ENCODE results near the gene PRM3.

The PRM3 gene

DNA sequence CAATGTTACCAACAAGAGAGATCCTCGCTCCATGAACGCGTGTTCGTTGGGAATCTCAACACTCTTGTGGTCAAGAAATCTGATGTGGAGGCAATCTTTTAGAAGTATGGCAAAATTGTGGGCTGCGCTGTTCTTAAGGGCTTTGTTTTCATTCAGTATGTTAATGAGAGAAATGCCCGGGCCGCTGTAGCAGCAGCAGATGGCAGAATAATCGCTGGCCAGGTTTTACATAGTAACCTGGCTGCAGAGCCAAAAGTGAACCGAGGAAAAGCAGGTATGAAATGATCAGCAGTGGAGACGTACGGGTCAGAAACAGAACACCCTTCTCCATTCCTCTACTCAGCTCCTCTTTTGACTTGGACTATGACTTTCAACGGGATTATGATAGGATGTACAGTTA, 30.8 kb downstream of the PRM3 start:
- no peak for DNase-seq

DNA sequence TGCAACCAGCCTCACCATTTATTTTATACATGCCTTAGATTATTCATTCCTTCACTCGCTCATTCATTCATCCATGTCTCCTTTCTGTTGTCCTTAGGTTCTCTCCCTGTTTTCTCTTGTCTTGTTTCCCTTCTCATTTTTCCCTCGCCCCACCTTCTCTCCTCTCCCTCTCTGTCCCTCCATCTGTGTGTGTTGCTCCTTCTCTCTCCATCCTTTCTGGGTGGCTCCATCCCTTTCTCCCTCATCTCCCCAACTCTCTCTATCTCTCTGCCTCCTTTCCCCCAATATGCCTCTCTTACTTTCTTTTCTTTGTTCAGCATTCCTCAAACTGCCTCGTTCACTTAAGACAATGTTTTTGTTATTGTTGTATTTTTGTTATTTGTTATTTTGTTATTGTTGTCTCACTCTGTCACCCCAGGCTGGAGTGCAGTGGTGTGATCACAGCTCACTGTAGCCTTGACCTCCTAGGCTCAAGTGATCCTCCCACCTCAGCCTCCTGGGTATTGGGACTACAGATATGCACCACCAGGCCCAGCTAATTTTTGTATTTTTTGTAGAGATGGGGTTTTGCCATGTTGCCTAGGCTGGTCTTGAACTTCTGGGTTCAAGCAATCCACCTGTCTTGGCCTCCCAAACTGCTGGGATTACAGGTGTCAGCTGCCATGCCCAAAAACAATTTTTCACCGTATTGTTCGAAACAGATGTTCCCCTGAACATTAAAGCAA, 31.8 kb downstream of the PRM3 start:
- no peak for DNase-seq

DNA sequence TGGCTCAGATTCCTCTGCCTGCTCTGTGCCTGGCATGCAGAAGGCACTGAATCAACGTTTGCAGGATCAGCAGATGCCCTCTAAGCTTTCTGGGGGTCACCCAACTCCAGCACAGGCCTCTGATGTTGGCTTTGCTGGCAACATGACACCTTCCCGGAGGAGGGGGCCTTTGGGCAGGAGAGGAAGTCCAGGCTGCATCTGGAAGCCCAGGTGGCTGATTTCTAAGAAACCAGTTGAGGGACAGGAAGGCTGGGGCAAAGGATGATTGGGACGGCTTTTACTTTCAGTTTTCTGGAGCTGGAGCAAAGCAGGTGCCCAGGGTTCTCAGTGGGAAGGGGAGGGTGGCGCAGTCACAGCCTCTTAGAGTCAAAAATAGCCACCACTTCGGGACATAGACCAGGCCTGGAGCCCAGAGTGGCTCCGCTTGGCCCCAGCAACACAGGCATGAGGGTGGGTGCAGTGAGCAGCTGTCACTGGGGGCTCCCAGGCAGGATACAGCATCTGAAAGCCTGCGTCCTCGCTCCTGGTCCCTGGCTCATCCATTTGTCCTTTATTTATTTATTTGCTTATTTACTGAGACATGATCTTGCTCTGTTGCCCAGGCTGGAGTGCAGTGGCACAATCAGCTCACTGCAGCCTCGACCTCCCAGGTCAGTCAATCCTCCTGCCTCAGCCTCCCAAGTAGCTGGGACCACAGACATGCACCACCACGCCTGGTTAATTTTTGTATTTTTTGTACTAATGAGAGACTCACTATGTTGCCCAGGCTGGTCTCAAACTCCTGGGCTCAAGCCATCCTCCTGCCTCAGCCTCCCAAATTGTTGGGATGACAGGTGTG, 32.6 kb downstream of the PRM3 start:
- DNase-seq, result no peak

DNA sequence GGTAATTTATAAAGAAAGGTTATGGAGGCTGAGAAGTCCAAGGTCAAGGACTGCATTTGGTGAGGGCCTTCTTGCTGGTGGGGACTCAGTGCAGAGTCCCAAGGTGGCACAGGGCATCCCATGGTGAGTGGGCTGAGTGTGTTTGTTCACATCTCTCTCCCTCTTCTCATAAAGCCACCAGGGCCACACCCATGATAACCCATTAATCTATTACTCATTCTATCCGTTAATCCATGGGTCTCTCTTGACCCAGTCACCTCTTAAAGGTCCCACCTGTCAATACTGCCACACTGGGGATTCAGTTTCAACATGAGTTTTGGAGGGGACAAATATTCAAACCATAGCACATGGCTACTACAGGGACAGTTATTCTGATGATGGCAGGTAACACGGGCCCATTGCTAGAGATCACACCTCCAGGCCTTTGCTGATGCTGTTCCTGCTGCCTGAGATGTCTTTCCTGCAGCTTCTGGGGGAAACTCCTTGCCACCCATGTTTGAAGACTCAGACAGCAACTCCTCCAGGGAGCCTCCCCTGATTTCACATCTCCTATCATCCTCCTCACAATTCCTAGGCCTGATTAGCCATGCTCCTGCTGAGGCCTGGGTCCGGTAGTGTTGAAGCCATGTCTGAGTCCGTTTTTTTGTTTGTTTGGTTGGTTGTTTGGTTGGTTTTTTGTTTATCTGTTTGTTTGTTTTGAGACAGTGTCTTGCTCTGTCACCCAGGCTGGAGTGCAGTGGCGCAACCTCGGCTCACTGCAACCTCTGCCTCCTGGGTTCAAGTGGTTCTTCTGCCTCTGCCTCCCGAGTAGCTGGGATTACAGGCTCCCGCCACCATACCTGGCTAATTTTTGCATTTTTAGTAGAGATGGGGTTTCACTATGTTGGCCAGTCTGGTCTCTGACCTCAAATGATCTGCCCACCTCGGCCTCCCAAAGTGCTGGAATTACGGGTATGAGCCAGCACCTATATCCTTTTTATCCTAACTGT, 33.5 kb downstream of the PRM3 start:
- no peak for DNase-seq

DNA sequence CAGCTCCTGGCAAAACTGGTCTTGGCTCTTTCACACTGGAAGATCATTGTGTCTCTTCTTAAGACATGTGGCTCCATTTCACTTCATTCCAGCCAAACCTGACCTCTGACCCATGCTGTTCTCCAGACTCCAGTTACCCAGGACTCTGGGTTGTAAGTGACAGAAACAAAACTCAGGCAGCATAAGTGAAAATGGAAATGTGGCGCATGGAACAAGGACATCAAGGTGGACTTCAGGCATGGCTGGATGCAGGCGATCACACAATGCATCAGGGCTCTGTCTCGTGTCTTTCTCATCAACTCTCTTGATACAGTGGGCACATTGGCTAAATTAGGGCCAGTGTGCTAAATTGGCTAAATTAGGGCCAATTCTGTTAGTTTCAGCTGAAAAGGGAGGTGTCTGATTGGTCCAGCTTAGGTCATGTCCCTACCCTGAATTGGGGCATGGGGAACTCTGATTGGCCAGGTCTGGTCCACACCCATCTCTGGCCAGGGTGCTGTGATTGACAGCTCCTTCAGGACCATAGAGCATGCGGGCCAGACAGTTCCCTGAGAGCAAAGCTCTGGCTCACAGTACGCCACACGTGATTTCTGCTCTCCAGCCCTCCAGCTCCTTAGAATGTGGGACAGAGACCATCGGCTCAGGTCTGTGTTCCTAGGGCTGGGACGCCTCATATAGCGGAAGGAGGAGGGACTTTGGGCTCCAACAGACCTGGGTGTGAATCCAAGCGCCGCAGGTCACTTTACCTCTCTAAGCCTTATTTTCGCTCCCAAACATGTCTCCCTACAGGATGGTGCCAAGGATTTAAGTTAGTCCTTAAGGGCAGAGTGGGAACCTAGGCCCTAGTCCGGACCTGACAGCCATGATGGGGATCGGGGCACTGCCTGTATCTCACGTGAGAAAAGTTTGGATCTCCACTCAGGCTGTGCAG, 34.9 kb downstream of the PRM3 start:
- no peak for DNase-seq

DNA sequence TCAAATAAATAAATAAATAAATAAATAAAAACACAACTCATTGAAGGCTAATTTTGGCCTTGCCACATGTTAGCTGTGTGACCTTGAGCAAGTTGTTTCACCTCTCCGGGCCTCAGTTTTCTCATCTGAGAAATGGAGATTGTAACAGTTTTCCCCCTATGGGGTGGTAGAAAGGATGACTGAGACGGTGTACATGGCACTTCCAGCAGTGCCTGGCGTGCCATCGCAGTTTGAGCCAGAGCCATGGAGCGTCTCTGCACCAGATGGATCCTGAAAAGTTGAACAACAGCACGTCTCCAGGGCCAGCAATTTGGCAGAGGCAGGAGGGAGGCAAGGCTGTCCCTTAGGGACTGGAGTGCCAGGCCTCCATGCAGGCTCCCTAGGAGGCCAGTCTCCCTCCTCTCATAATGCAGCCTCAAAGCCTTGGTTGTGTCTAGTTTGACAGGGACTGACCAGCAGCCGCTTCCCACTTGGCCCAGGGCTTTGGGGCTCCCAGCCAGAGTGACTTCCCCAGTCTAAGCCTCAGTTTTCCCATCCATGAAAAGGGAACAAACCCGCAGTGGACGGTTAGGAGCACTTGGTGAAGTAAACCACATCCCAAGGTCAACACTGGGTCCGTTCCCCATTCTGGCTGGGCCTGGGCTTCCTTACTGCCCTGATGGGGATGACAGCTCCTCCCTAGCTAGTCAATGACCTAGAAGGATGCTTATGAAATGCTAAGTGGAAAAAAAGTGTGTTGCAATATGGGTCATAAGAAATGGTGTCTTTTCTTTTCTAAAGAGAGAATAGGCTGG, 36.8 kb downstream of the PRM3 start:
- no peak for DNase-seq

DNA sequence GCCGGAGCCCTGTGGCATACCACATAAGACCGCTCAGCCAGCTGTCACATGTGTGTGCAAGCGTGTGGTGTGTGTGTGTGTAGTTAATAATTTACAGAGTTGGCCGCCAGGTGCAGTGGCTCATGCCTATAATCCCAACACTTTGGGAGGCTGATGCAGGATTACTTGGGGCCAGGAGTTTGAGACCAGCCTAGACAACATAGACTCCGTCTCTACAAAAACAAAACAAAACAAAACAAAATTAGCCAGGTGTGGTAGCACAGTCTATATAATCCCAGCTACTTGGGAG, 37.8 kb downstream of the PRM3 start:
- no peak for DNase-seq

DNA sequence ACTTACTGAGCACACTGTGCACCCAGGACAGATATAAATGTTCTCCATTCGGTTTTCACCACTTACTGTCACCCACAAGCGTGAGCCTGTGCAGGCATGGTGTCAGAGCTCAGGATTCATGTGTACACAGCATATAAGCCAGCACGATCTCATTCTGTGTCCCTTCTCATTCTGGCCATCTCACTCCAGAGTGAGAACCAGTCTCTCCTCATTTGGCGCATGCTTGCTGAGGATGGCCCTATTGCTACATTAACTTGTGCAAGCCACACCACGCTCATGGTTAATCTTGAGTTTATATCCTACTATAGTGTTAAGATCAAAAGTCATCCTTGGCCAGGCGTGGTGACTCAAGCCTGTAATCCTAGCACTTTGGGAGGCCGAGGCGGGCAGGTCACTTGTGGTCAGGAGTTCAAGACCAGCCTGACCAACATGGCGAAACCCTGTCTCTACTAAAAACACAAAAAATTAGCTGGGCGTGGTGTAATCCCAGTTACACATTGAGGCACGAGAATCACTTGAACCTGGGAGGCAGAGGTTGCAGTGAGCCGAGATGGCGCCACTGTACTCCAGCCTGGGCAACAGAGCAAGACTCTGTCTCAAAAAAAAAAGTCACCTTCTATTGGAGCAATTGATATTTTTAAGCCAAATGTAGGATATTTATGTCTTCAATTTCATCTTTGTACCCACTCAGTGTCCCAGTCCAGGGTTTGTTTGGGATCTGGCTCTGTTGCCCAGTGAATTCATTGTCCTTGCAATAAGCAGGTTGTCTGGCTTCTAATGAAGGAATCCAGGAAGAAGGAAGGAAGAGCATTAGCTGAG, 38.3 kb downstream of the PRM3 start:
- no peak for DNase-seq

DNA sequence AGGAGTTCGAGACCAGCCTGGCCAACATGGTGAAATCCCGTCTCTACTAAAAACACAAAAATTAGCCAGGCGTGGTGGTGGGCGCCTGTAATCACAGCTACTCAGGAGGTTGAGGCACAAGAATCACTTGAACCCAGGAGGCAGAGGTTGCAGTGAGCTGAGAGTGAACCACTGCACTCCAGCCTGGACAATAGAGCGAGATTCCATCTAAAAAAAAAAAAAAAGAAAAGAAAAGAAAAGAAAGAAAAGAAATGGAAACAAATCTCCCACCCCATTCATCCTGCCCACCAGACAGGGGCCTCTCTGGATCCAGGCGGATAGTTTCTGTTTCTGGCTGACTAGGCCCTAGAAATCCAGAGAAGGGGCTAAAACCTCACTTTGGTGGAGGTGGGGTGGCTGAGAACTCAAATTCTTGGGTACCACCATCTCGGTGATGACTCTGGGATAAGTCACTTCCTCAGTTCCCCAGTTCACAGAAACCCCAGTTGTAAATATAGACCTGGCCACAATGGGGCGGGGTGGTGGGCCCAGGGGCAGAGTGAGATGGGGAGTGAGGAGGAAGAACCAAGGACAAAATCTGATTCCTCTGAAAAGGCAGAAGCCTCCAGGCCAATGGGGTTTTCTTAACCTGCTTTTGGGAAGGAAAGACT, 39.6 kb downstream of the PRM3 start:
- no peak for DNase-seq

DNA sequence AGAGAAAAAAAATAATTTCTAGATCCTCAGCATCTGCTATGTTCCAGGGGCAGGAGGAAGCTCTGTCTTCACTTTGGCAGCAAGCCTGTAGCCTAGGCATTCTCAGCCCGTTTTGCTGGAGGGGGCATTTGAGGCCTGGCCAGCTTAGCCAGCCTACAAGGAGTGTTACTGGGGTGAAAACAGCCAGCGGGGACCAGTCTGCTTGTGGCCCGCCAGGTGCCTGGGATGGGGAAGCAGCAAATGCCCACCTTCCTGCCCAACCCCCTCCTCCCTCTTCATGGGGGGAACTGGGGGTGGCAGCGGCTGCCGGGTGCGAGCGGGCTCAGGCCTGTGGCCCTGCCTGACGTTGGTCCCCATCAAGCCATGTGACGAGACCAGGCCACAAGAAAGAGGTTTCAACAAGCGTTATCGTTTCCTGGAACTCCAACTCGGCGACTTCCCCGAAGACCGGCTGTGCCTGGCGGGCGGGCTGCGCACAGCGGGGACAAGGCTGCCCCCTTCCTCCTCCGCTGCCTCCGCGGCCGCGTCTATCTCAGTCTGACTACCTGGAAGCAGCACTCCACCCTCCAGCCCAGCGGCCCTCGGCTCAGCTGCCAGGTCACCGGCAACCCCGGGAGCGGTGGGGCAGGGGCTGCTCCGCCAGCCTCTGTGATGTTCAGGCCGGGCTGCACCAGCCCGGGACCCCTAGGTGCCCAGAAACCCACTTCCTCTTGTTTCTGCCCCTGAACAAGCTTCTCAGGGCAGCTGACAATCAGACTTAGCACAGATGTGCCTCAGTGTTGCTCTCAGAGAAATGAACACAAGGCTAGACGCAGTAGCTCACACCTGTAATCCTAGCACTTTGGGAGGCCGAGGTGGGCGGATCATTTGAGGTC, 40.3 kb downstream of the PRM3 start:
- DNase-seq, result no peak

DNA sequence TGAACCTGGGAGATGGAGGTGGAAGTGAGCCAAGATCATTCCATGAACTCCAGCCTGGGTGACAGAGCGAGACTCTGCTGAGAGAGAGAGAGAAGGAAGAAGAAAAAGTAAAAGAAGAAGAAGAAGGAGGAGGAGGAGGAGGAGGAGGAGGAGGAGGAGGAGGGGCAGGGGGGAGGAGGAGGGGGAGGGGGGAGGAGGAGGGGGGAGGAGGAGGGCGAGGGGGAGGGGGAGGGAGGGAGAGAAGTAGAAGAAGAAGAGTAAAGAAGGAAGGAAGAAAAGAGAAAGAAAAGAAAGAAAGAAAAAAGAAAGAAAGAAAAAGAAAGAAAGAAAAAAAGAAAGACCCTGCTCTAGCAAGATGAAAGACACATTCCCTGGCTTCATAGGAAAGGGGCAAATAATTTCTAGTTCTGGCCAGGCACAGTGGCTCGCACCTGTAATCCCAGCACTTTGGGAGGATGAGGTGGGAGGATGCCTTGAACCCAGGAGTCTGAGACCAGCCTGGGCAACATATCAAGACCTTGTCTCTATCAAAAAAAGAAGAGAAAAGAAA, 41.1 kb downstream of the PRM3 start:
- no peak for DNase-seq

DNA sequence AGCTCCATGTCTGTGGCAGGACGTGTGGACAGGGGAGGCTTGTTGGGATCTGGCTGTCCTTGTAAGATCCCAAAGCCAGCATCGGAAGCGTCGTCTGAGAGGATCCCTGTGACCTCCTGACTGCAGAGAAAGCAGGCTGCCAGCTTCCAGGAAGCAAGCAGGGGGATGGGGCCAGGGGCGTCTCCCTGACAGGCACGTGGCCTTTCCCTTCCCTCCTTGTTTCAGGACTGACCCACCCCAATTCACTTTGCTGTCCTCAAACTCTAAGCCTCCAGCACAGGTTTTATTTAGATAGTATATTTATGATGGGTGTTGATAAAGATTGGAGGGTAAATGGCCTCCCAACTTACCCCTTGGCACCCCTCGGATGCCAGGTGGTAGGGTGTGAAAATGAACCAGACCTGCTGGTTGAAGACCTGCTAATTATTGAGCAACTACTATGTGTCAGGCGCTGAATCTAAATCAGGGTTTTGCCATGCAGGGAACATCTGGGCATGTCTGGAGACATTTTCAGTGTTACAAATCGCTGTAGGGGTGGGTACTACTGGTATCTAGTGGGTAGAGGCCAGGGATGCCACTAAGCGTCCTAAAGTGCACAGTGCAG, 42.0 kb downstream of the PRM3 start:
- DNase-seq, result no peak

DNA sequence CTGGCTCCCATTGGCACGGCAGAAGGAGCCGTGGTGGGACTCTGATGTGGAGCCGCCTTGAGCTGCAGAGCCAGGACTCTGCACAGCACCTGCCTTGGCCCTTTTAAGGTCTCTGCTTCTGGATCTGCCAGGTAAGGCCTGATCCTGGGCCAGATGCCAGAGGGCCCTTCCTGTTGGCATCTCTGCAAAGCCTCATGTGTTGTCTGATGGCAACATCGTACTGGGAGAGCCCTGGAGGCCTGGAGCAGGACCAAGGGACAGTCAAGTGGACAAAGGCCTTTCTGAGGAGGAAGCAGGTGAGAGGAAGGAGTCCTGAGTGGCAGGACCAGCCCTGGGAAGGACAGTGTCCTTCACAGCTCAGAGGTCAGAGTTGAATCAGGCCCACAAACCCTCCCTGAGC, 43.5 kb downstream of the PRM3 start:
- no peak for DNase-seq

DNA sequence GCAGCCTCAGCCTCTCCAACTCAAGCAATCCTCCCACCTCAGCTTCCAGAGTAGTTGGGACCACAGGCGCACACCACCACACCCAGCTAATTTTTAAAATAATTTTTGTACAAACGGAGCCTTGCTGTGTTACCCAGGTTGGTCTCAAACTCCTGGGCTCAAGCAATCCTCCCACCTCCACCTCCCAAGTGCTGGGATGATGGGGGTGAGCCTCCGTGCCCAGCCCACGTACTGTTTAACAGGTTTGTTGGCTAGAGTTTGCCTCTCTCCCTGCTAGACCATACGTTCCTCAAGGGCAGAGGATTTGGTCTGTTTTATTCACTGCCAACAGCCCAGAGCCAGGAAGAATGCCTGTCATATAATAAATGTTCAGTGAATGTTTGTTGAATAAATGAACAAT, 44.0 kb downstream of the PRM3 start:
- DNase-seq, result no peak

DNA sequence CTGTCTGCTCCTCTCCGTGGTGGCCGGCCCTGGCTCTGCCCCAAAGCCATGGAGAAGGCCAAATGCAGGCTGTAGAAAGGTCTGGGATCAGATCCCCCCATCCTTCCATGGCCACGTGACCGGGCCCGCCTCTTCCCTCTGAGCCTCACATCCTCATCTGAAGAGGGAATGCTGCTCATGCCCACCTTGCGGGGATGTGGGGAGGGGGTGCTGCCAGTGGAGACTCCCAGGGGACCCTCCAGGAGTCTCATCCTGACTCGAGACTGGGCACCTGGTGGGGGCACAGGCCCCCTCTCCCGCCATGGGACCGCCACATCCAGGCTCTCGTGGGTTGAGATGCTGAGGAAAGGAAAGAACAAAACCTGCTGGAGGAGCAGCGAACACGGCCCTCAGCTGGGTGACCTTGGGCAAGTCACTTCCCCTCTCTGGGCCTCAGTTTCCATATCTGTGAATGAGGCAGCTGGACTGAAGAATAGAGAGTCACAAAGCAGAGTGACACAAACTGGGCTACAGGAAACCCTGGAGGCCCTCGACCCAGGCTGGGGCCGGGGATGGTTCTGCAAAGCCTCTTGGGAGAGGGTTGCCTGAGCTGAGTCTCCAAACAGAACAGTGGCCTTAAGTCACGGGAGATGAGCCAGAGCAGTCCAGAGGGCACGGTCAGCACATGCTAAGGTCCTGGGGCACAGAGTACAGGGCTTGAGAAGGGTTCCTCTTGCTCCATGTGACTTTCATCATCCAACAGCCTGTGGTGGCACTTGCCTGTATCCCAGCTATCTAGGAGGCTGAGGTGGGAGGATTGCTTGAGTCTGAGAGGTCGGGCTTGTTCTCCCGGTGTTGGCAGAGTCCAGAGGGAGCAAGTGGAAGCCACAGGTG, 47.5 kb downstream of the PRM3 start:
- no peak for DNase-seq

DNA sequence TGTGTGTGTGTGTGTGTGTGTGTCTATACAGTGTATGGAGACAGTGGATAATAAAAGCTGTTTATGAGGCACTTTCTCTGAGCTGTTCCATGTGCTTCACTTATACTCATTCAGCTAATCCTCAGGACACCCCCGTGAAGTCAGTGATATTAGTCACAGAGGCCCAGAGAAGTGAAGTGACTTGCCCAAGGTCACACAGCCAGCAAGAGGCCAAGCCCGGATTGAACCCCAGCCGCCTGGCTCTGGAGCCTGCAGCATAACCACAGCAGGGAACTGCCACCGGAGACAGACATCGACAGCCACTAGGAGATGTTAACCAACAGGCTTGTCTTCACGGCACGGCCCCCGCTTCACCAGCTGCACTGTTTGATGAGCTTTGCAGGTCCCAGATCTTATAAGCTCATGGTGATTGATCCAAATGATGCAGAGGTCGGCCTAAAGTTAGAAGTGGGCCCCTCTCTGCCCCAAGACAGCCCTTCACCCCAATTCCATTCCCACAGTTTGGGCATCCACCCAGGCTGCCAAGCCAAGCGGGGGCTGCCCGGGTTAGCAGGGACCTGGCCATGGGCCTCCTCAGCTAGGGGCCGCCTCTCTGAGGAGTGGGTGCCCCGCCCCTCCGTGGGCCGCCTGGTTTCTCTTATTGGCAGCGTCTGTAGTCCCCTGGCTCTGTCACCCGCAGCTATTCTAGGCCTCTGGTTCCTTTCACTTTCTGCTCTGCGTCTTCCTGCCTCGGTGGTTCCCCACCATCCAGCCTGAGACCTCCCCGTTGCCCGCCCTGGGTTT, 48.3 kb downstream of the PRM3 start:
- no peak for DNase-seq

Measured in NCI-H774 (cell line).